Activated T-helper 2 cell treated with anti-CD3 and anti-CD28 coated beads, Interferon-gamma antibody, Interleukin-2, Interleukin-4, amounts not matched to agents 10 μg/mL and 5 μg/mL and 100 μg/mL, durations not matched to agents 14 hours and 24 hours and 36 hours (primary cell): Measurements from ENCODE around the gene AMDHD2. TPM values are rescaled to one million over a fixed set of nuclear protein-coding genes. Genes with fewer than 3 reads are reported as not detected.
"Not testable (repeated sequence)": the region's sequence is repeated elsewhere in the genome, so short reads cannot be mapped to it uniquely, and the experiment has no call there.

Experiments used
- DNase-seq: peaks from one replicate; pipeline ENCODE4 v3.0.0; 2021; ENCODE audit warnings: low spot score
- H3K27ac Mint-ChIP-seq: one replicate; pipeline ENCODE4 v1.8.0; 2021; ENCODE audit warnings: mixed read lengths
- H3K27me3 Mint-ChIP-seq: one replicate; pipeline ENCODE4 v1.8.0; 2021; ENCODE audit warnings: low read depth, mixed read lengths
- H3K36me3 Mint-ChIP-seq: one replicate; pipeline ENCODE4 v1.8.0; 2021; ENCODE audit warnings: low read depth, mixed read lengths
- H3K4me1 Mint-ChIP-seq: one replicate; pipeline ENCODE4 v1.8.0; 2021; ENCODE audit warnings: low read depth, mixed read lengths
- H3K4me3 Mint-ChIP-seq: one replicate; pipeline ENCODE4 v1.8.0; 2021; ENCODE audit warnings: low read depth, mild to moderate bottlenecking, moderate library complexity, mixed read lengths
- H3K9me3 Mint-ChIP-seq: one replicate; pipeline ENCODE4 v1.8.0; 2021; ENCODE audit warnings: mixed read lengths
- intact Hi-C: fragments of 100-400 bp; cut with micrococcal nuclease; formaldehyde crosslinking; loops from one replicate; pipeline ENCODE4 v1.15.1; 2023
- total RNA-seq: library from RNA; stranded (reverse); gene quantifications from 2 replicates; pipeline ENCODE4 v1.2.3, GENCODE V29; 2022

The AMDHD2 gene
- total RNA-seq, 1 donor from 2014 or later, result 30.1 TPM

DNA sequence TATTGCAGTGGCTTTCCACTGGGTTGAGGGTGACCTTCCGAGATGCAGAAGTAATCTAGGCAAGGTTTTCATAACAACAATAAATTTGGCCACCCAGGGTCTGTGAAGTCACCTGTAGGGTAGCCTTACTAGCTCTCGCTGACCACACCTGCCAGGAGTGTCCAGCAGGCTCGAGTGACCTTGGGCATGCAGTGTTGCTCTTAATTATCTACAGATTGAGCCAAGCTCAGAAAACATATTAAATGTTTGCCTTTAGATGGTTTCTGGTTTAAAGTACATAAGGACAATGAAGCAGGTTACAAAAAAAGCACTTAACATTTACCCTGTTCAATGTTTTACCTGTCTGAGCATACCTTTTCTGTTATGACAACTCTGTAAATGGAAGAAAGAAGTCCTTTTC is 43.4 kb upstream of the AMDHD2 start:
- H3K27ac Mint-ChIP-seq, result no peak overlapping the region
- H3K27me3 Mint-ChIP-seq, result peaks cover 6% of the 10 kb centered on the region
- no peak for DNase-seq
- H3K36me3 Mint-ChIP-seq, result no peaks in the 10 kb centered on the region
- intact Hi-C loops, result no loop called here
- peaks cover 16% of the 10 kb centered on the region for H3K4me1 Mint-ChIP-seq
- peak overlapping the region; percentile 42 for H3K4me3 Mint-ChIP-seq
- H3K9me3 Mint-ChIP-seq, result no peaks in the 10 kb centered on the region

DNA sequence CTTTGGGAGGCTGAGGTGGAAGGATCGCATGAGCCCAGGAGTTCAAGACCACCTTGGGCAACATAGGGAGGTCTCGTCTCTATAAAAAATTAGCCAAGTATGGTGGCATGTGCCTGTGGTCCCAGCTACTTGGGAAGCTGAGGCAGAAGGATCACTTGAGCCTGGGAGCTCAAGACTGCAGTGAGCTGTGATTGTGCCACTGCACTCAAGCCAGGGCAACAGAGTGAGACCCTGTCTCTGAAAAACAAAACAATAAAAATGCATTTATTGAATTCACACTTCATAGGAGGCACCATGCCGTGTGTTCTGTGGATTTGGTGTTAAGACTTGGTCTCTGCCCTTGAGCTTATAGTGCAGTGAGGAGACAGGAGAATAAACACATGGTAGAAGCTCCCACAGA is 42.8 kb upstream of the AMDHD2 start:
- H3K27ac Mint-ChIP-seq, result no peak overlapping the region
- H3K36me3 Mint-ChIP-seq, result no peaks in the 10 kb centered on the region
- H3K27me3 Mint-ChIP-seq, result peaks cover 6% of the 10 kb centered on the region
- DNase-seq, result no peak
- intact Hi-C loops, result no loop called here
- peaks cover 16% of the 10 kb centered on the region for H3K4me1 Mint-ChIP-seq
- no peaks in the 10 kb centered on the region for H3K9me3 Mint-ChIP-seq
- H3K4me3 Mint-ChIP-seq, result no peak overlapping the region

DNA sequence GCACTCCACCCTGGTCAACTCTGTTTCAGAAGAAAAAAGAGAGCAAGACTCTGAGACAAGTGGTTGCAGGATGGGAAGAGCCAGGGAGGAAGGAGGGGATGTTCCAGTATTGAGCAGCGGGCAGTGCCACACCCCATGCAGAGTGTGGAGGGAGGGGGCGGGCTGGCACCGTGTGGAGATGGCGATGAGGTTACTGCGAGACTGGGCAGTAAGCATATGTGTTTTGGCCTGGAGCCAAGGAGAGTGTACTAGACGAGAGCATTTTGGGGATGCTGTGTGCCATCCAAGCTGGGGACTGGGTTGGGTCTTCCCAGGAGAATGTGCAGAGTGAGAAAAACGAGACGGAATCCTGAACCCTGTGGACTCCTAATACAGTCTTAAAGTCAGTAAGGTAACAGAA is 41.9 kb upstream of the AMDHD2 start:
- Mint-ChIP-seq H3K4me3 (no peak overlapping the region), H3K9me3 (no peaks in the 10 kb centered on the region), H3K27ac (no peak overlapping the region), H3K27me3 (peaks cover 2% of the 10 kb centered on the region), H3K36me3 (no peaks in the 10 kb centered on the region), H3K4me1 (peaks cover 14% of the 10 kb centered on the region)
- DNase-seq, result no peak
- intact Hi-C loops, result no loop called here

DNA sequence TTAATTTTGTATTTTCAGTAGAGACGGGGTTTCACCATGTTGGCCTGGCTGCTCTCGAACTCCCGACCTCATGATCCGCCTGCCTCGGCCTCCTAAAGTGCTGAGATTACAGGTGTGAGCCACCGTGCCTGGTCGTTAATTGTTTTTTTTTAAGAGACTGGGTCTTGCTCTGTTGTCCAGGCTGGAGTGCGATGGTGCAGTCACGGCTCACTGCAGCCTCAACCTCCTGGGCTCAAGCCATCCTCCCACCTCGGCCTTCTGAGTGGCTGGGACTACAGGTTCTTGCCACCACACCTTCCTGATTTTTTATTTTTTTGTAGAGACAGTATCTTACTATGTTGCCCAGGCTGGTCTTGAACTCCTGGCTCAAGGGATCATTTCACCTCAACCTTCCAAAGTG is 40.2 kb upstream of the AMDHD2 start:
- H3K4me3 Mint-ChIP-seq, result not testable (repeated sequence)
- H3K4me1 Mint-ChIP-seq, result peaks cover 14% of the 10 kb centered on the region

DNA sequence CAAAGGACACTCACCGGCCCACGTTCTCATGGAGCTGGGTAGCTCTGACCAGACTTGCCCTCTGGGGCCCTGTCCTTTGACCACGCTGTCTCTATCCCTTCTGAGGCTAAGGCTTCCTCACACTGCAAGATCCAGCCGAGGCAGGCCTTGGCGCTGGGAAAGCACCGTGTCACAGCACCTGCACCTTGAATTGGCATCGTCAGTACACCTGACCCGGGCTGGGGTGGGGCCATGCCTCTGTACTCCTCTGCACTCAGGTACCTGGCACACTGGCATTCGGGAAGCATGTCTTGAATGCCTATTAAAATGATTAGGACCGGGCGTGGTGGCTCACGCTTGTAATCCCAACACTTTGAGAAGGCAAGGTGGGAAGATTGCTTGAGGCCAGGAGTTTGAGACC is 39.2 kb upstream of the AMDHD2 start:
- H3K4me1 Mint-ChIP-seq, result peaks cover 12% of the 10 kb centered on the region
- intact Hi-C loops, result no loop called here
- H3K36me3 Mint-ChIP-seq, result no peaks in the 10 kb centered on the region
- no peak overlapping the region for H3K4me3 Mint-ChIP-seq
- H3K27me3 Mint-ChIP-seq, result no peaks in the 10 kb centered on the region
- no peak overlapping the region for H3K27ac Mint-ChIP-seq
- no peaks in the 10 kb centered on the region for H3K9me3 Mint-ChIP-seq
- DNase-seq, result no peak

More for the DNA sequence above, 40.2 kb upstream of the AMDHD2 start:
- intact Hi-C loops, H3K9me3 Mint-ChIP-seq, H3K27ac Mint-ChIP-seq, DNase-seq, H3K27me3 Mint-ChIP-seq, H3K36me3 Mint-ChIP-seq: not testable (repeated sequence)

DNA sequence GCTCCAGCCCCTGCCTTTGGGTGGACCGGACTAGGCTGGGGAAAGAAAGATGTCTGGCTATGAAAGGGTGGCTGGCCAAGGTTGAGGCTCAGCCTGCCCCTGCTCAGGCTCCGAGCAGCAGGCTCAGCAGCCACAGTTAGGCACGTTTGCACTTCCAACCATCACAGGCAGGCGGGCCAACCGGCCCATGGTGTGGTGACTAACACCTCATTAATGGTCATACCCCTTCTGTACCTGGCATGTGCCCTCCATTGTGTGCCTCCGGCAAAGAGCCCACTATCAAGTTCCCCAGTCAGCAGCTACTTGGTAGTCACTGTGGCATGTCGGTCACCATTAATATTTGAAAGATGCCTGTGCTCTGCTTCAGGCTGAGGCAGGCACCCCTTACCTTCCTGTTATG is 38.5 kb upstream of the AMDHD2 start:
- no peak overlapping the region for H3K4me3 Mint-ChIP-seq
- H3K27ac Mint-ChIP-seq, result no peak overlapping the region
- H3K27me3 Mint-ChIP-seq, result no peaks in the 10 kb centered on the region
- no peaks in the 10 kb centered on the region for H3K9me3 Mint-ChIP-seq
- DNase-seq, result no peak
- intact Hi-C loops, result no loop called here
- H3K4me1 Mint-ChIP-seq, result peaks cover 5% of the 10 kb centered on the region
- H3K36me3 Mint-ChIP-seq, result no peaks in the 10 kb centered on the region

DNA sequence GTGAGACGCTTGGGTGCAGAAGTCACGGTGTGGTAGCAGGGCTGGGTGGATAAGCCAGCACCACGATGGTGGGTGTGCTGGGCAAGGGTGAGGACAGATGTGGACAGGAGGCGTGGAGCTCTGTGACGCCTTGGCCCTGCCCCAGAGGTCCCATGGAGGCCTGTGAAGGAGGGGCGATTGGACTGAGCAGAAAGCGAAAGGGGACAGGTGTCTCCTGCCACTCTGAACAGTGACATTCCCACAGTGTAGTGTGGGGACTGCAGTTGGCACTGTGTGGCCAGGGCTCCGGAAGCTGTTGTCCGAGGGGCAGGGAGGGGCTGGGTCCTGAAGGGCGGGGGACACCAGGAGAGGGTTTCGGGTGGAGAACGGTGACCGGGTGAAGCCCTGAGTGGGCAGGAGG is 37.9 kb upstream of the AMDHD2 start:
- DNase-seq, result no peak
- no peaks in the 10 kb centered on the region for H3K27me3 Mint-ChIP-seq
- H3K9me3 Mint-ChIP-seq, result no peaks in the 10 kb centered on the region
- no peak overlapping the region for H3K4me3 Mint-ChIP-seq
- no peaks in the 10 kb centered on the region for H3K36me3 Mint-ChIP-seq
- H3K4me1 Mint-ChIP-seq, result peaks cover 6% of the 10 kb centered on the region
- intact Hi-C loops, result no loop called here
- no peak overlapping the region for H3K27ac Mint-ChIP-seq

DNA sequence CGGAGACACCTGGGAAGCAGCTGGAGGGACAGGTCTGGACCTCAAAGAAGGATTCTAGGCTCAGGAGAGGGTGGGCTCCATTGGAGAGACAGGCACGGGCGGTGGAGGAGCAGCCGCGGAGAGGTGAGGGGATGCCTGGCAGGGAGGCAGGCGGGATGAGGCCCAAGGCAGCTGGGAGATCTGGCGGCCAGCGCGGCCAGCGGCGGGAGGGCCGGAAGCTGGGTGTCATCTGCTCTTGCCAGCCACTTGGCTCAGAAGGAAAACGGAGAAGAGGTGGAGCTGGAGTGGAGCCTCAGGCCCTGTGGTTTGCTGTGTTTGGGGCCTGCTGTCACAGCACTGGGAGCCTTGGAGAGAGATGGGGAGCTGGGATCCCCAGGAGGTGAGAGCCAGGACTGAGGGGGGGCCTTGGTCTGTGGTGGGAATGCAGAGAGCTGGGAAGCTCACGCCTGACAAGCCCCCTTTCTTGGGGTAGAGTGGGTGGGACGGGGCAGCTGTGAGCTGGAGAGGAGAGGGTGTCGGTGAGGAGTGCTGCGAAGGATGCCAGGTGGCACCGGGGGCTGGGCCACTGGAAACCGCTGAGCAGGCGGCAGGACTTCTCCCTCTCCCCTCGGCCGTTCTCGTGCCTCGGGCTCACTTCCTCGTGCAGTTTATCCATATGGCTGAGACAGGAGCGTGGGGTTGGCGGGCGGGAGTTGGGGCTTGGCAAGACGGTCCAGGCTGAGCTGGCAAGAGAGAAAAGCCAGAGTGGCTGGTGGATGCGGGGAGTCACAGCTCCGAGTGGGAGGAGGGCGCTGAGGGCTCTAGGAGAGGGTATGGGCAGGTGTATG is 37.2 kb upstream of the AMDHD2 start:
- H3K27ac Mint-ChIP-seq, result no peak overlapping the region
- no peak for DNase-seq
- H3K27me3 Mint-ChIP-seq, result no peaks in the 10 kb centered on the region
- no peaks in the 10 kb centered on the region for H3K36me3 Mint-ChIP-seq
- intact Hi-C loops, result no loop called here
- peaks cover 10% of the 10 kb centered on the region for H3K4me1 Mint-ChIP-seq
- no peak overlapping the region for H3K4me3 Mint-ChIP-seq
- no peaks in the 10 kb centered on the region for H3K9me3 Mint-ChIP-seq

DNA sequence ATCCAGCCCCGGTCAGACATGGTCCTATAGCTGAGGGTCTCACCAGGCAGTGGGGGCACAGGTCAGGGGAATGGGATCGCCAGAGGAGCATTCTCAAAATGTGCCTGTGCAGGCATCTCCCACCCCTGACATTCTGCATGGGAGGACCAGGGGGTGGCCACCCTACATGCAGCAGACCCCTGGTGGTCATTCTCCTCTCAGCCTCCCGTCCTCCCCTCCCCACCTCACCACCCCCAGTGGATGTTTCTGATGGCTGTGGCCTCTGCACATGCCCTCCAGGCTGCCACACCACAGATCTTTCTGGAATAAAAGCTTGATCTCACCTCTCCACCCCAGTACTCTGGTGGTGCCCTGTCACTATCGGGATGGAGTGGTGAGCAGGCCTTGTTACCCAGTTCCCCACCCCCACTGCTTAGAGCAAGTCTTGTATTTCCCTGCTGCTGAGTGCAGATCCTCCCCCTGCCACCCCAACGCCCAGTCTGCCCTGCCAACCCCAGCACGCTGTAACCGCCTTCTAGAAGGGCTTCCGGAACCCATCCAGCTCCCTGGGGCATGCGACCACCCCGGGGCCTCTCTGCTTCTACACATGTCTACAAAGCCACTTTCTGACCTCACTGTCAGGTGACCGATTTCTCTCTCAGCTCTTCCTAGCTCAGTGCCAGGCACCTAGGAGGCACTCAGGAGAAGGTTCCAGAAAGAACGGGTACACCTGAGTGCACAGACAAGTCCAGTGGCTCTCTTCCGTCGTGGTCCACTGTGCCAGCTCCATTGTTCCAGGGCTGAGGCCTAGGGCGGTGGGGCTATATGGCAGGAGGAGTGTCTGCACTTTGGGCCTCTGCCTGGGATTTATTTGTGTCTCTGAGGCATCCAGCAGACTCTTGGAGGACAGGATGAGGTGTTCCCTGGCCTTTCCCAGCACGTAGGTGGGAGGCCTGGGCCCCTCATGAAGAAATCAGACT is 36.0 kb upstream of the AMDHD2 start:
- H3K27ac Mint-ChIP-seq, result no peak overlapping the region

DNA sequence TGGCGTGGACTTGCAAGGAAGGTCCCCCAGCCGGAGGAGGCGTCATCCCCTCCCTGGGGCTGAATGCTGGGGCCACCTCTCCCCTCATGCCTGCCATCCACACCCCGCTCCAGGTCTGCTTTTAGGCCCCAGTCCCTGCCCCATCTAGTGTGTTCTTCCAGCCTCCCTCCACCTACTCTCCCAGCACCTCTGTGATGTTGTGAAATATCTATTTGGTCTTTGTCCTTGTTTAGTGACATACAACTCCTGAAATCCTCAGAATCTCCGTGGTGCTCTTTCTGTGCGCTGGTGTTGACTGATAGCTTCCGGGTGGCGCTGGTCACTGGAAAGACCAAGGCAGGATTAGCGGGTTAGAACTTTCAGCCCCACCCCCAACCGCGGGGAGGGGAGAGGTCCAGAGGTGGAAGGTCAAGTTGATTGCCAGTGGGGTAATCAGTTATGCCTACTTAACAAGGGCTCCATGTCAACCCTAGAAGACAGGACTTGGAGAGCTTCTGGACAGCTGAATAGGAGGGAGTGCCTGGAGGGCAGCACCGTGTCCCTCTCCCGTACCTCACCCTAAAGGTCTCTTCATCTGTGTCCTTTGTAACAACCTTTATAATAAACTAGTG is 35.2 kb upstream of the AMDHD2 start:
- Mint-ChIP-seq H3K4me3 (no peak overlapping the region), H3K27ac (no peak overlapping the region), H3K27me3 (no peaks in the 10 kb centered on the region), H3K9me3 (no peaks in the 10 kb centered on the region), H3K36me3 (no peaks in the 10 kb centered on the region), H3K4me1 (peaks cover 13% of the 10 kb centered on the region)
- DNase-seq, result no peak
- intact Hi-C loops, result no loop called here

More for the DNA sequence above, 36.0 kb upstream of the AMDHD2 start:
- Mint-ChIP-seq H3K36me3 (no peaks in the 10 kb centered on the region), H3K4me3 (no peak overlapping the region), H3K4me1 (peaks cover 13% of the 10 kb centered on the region), H3K9me3 (no peaks in the 10 kb centered on the region), H3K27me3 (no peaks in the 10 kb centered on the region)
- DNase-seq, result no peak
- intact Hi-C loops, result no loop called here

DNA sequence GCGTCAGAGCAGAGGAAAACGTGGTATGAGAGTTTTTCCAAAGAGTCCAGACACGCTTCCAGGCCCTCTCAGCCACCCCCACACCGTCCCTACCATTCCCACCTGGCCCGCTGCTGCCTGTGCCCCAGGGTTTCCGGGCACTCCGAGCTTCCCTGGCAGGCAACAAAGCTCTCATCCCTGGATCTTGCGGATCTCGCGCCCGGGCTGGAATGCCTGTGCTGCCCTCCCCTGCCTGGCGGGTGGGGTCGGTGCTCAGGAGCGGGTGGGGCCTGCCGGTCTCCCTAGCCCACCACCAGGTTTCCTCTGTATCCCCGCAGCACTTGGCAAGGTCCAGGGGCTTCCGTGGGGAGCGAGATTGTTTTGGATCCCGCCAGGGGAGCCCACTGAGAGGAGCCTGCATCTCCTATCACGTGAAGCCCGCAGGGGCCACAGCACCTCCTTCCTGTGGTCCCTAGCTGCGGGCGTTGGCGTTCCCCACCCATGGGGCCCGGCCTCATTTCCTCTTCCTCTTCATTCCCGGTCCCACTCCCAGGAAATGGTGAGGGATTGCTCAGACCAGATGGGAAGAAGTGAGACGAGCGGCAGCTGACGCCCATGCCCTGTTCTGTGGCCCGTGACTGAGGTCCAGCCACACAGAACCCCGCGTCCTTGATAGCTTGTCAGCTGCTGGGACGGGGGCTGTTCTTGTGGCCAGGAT is 34.2 kb upstream of the AMDHD2 start:
- H3K4me3 Mint-ChIP-seq, result no peak overlapping the region
- H3K4me1 Mint-ChIP-seq, result peaks cover 13% of the 10 kb centered on the region
- intact Hi-C loops, result no loop called here
- H3K27ac Mint-ChIP-seq, result no peak overlapping the region
- H3K36me3 Mint-ChIP-seq, result no peaks in the 10 kb centered on the region
- no peak for DNase-seq
- no peaks in the 10 kb centered on the region for H3K9me3 Mint-ChIP-seq
- H3K27me3 Mint-ChIP-seq, result no peaks in the 10 kb centered on the region
